Measurements from ENCODE around the gene FCGR1A.
"Not testable (repeated sequence)": the region's sequence is repeated elsewhere in the genome, so short reads cannot be mapped to it uniquely, and the experiment has no call there.

The FCGR1A gene

GRCh38 chr1:149778313-149778712, 4.2 kb upstream of the FCGR1A start:
- DNase-seq, result not testable (repeated sequence)

GRCh38 chr1:149781413-149781984, 995 bp upstream of the FCGR1A start:
- DNase-seq, result not testable (repeated sequence)

- not testable (repeated sequence) for DNase-seq
Measured at GRCh38 chr1:149783289-149783688, 795 bp downstream of the FCGR1A start.

GRCh38 chr1:149783868-149784267, 1.4 kb downstream of the FCGR1A start:
- not testable (repeated sequence) for DNase-seq

- not testable (repeated sequence) for DNase-seq
Measured at GRCh38 chr1:149787688-149788451, 5.4 kb downstream of the FCGR1A start.

GRCh38 chr1:149792502-149792901, 10.0 kb downstream of the FCGR1A start:
- DNase-seq, result peak; percentile 79

GRCh38 chr1:149792912-149793515, 10.5 kb downstream of the FCGR1A start:
- peak; percentile 96 for DNase-seq

GRCh38 chr1:149793885-149794284, 11.4 kb downstream of the FCGR1A start:
- DNase-seq, result not testable (repeated sequence)

GRCh38 chr1:149801628-149802027, 19.1 kb downstream of the FCGR1A start:
- DNase-seq, result not testable (repeated sequence)

- DNase-seq, result not testable (repeated sequence)
Measured at GRCh38 chr1:149804417-149805080, 22.1 kb downstream of the FCGR1A start.

- DNase-seq, result peak; percentile 55
Measured at GRCh38 chr1:149810697-149811405, 28.4 kb downstream of the FCGR1A start.

- peak; percentile 65 for DNase-seq
Measured at GRCh38 chr1:149811514-149811889, 29.0 kb downstream of the FCGR1A start.

GRCh38 chr1:149811890-149812829, 29.7 kb downstream of the FCGR1A start:
- peak; percentile 87 for DNase-seq

GRCh38 chr1:149812893-149813801, 30.7 kb downstream of the FCGR1A start:
- DNase-seq, result peak; percentile 78

GRCh38 chr1:149820387-149820786, 37.9 kb downstream of the FCGR1A start:
- not testable (repeated sequence) for DNase-seq

- not testable (repeated sequence) for DNase-seq
Measured at GRCh38 chr1:149826555-149826954, 44.1 kb downstream of the FCGR1A start.

- DNase-seq, result not testable (repeated sequence)
Measured at GRCh38 chr1:149831764-149832315, 49.3 kb downstream of the FCGR1A start.

- not testable (repeated sequence) for DNase-seq
Measured at GRCh38 chr1:149832316-149833126, 50.0 kb downstream of the FCGR1A start.

GRCh38 chr1:149833144-149833543, 50.6 kb downstream of the FCGR1A start:
- not testable (repeated sequence) for DNase-seq
